ENCODE measurements around the gene TSPAN11.

Gene TSPAN11

DNA sequence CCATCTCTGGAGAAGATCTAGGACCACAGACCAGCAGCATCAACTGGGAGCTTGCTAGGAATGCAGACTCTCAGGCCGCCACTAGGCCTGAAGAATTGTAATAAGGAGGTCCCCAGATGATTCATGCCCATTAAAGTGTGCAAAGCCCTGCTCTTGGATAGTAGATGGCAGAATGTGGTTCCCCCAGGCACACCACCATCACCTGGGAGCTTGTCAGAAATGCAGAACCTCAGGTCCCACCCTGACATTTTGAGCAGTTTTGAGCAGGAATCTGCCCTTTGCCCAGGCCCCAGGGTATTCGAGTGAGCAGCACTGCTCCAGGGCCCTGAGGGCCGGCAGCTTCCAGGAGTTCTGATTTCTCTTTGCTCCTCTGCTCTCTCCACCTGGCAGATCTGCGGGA is 64.9 kb downstream of the TSPAN11 start:
- no peak overlapping the region for H3K4me3 ChIP-seq (ENCODE audit: low read depth, low read length)
- DNase-seq (ENCODE audit: low read depth), result no peak
- TF ChIP-seq, protein P1, sequence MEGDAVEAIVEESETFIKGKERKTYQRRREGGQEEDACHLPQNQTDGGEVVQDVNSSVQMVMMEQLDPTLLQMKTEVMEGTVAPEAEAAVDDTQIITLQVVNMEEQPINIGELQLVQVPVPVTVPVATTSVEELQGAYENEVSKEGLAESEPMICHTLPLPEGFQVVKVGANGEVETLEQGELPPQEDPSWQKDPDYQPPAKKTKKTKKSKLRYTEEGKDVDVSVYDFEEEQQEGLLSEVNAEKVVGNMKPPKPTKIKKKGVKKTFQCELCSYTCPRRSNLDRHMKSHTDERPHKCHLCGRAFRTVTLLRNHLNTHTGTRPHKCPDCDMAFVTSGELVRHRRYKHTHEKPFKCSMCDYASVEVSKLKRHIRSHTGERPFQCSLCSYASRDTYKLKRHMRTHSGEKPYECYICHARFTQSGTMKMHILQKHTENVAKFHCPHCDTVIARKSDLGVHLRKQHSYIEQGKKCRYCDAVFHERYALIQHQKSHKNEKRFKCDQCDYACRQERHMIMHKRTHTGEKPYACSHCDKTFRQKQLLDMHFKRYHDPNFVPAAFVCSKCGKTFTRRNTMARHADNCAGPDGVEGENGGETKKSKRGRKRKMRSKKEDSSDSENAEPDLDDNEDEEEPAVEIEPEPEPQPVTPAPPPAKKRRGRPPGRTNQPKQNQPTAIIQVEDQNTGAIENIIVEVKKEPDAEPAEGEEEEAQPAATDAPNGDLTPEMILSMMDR (IDR thresholded peaks at IDR 0.05; ENCODE audit: control insufficient read depth, extremely low read depth, insufficient read depth), result no peak

DNA sequence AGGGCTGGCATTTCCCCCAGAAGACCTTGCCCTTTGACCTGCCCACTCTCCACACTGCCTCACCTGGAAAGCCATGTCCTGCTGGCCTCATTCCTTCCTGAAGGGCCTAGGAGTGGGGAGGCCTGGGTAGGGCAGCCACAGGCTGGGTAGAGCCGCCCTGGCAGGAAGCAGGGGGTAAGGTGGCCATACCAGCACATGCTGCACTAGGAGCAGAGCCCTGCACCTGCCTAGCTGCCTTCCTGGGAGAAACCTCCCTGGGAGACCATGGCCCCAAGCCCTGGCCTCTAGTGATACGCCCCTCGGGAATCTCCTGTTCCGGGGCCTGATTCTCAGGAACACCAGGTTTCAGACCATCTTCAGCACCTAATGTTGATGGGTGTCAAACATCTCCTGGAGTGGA is 65.8 kb downstream of the TSPAN11 start:
- TF ChIP-seq, protein P1 (IDR thresholded peaks at IDR 0.05; ENCODE audit: control insufficient read depth, extremely low read depth, insufficient read depth), result no peak
- no peak for DNase-seq (ENCODE audit: low read depth)

DNA sequence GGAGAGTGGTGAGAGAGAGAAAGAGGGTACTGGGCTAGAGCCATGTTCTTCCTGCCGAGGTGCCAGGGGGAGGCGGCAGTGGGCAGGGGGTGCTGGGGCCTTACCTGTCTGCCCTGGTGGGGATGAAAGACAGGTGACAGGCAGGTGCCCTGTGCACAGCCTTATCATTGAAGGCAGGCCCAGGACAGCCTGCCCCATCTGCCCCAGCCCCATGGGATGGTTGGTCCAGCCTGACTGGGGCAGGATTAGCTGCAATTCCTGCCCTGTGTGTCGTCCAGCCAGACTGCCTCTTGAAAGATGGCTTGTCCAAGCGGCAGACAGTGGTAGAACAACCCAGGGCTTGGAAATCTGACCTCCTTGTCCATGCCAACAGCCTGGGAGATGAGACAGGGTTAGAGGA is 67.2 kb downstream of the TSPAN11 start:
- TF ChIP-seq, protein P1 (IDR thresholded peaks at IDR 0.05; ENCODE audit: control insufficient read depth, extremely low read depth, insufficient read depth), result no peak
- DNase-seq (ENCODE audit: low read depth), result no peak
- no peak overlapping the region for H3K4me3 ChIP-seq (ENCODE audit: low read depth, low read length)

More for the DNA sequence above, 65.8 kb downstream of the TSPAN11 start:
- no peak overlapping the region for H3K4me3 ChIP-seq (ENCODE audit: low read depth, low read length)

DNA sequence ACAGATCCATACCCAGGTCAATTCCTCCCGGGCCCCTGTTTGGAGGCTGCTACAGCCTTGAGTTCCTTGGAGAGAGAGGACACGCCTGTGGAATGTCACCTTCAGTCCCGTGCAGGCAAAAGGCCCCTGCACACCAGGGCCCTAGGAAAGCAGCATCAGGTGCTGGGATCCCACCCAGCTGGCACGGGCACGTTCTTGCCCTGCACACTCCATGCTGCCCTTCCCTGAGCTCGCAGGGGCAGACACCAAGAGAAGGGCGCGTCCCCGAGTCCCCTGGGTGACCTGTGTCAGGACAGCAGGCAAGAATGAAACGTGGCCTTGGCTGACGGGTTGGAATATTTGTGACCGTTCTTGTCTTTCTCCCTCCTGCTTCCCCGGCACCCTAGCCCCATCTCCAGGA is 67.7 kb downstream of the TSPAN11 start:
- H3K4me3 ChIP-seq (ENCODE audit: low read depth, low read length), result no peak overlapping the region
- TF ChIP-seq, protein P1 (IDR thresholded peaks at IDR 0.05; ENCODE audit: control insufficient read depth, extremely low read depth, insufficient read depth), result no peak
- DNase-seq (ENCODE audit: low read depth), result no peak

DNA sequence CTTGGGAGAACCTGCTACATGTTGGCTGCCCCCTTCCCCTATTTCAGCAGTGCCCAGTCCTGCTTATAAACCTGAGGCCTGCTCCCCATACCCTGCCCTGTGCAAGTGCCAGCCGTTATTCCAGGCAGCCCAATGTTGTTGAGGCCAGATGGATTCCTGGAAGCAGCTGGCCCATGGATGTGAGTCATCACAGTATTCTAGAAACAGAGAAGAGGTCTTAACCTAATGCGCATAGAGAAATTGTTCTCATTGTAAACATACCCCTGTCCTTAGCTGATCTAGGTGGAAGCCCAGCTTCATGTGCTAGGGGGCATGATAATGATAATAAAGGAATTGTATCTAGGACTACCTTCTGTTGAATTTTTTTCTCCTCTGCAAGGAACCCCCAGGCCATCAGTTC is 69.7 kb downstream of the TSPAN11 start:
- DNase-seq (ENCODE audit: low read depth), result no peak
- no peak overlapping the region for H3K4me3 ChIP-seq (ENCODE audit: low read depth, low read length)

DNA sequence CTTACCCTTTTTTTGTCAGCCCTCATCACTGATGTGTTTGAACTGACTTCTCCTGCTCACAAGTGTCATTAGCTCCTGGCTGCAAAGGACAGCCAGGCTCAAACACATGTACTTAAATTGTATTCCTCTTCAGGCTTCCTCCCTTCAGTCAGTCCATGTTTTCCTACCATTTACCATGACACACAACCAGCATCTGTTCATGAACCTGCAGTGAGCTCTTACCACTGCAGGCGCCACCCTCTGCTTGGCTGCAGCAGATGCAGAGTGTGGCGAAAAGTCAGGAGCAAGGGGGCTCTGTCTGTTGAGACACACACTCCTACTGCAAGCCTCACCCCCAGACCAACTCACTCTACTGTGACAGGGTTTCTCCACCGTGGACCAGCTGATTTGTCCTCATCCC is 70.2 kb downstream of the TSPAN11 start:
- H3K4me3 ChIP-seq (ENCODE audit: low read depth, low read length), result no peak overlapping the region
- TF ChIP-seq, protein P1 (IDR thresholded peaks at IDR 0.05; ENCODE audit: control insufficient read depth, extremely low read depth, insufficient read depth), result no peak
- DNase-seq (ENCODE audit: low read depth), result no peak

More for the DNA sequence above, 69.7 kb downstream of the TSPAN11 start:
- TF ChIP-seq, protein P1 (IDR thresholded peaks at IDR 0.05; ENCODE audit: control insufficient read depth, extremely low read depth, insufficient read depth), result no peak

DNA sequence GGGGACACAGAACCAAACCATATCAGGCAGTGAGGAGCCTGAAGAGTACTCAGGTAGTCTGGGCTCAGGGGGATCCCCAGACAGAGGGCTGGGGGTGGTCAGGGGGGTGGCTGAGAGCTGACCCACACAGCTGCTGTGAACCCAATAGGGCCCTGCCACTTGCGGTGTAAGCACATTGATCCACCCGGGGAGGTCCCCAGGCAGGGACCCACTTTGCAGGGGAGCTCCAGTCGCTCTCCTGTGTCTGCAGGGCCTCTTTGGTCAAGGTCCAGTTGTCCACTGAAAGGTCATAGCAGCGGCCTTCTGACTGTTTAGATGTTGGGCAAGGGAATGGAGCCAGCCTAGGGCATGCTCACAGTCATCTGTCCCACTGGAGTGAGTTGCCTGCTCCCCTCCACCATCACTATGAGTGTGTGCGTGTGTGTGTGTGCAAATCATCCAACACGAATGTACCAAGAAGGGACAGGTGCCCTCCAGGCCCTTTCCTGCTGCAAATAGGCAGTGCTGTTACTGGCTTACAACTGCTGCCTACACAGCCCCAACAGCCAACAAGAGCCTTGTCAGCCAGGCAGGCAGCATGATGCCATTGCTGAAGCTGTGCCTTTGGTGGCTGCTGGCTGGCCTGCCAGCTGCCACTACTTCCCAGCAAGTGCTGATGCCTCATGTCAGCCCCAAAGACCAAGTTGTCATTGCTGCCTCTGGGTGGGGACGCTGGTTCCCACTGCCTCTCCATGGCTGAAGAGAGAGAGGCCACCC is 71.3 kb downstream of the TSPAN11 start:
- H3K4me3 ChIP-seq (ENCODE audit: low read depth, low read length), result no peak overlapping the region
- TF ChIP-seq, protein P1 (IDR thresholded peaks at IDR 0.05; ENCODE audit: control insufficient read depth, extremely low read depth, insufficient read depth), result no peak
- no peak for DNase-seq (ENCODE audit: low read depth)

All from LNCaP clone FGC (cell line).